Heart left ventricle (tissue), 13 donors: ENCODE results near the gene DUS4L.

Source experiments
- CTCF ChIP-seq, 12 donors: fragments of 200-600 bp; sonication (generic) in 4 of 12; IDR thresholded peaks; one replicate each; pipeline versions ENCODE4 v1.5.0 to v1.8.0; 2018 to 2022; ENCODE audit warnings: antibody characterized with exemption in 12 of 12, mild to moderate bottlenecking in 5 of 12
- POLR2A ChIP-seq, 2 donors: fragments of 450-650 bp; IDR thresholded peaks; one replicate each; pipeline ENCODE4 v1.6.1; 2017; ENCODE audit warnings: antibody characterized with exemption in 2 of 2, mild to moderate bottlenecking in 2 of 2, moderate library complexity in 2 of 2
- donor health status: ischemic (EF 13 %, LVEDD 7.1; RV severe dilation, severe dysfunction).
- donor health status: DM: no; HTN: yes; CAD: no.
- donor health status: DM: no; HTN: no; CAD: no.
- donor health status: ischemic (EF 25% LVEDD 6.9; RV normal size, moderate dysfunction).
- donor health status: ischemic (EF 25% LVEDD 5.7; RV mildly dilated, moderate dysfunction).
- donor health status: ischemic (EF 35%, LVEDD 5.7; RV mildly dilated, moderate dysfunction).
- donor health status: nonischemic (EF 11% LVEDD 7.7; RV severe dilation, severe dysfunction).
- donor health status: DM: yes; HTN: yes; CAD: no.
- donor health status: PGD.
- donor health status: ischemic (EF 29% LVEDD 5.4; RV normal size, mild dysfunction).
- donor health status: nonischemic (EF 23%, LVEDD 6.1; RV moderate dilation, normal function).

GRCh38 chr7:107538001-107538400 is 25.8 kb upstream of the DUS4L start:
- TF ChIP-seq CTCF (IDR thresholded peaks at IDR 0.05) (no peak), POLR2A (IDR thresholded peaks at IDR 0.05) (no peak)
